ENCODE results near the gene ABCA8.

Gene ABCA8

DNA sequence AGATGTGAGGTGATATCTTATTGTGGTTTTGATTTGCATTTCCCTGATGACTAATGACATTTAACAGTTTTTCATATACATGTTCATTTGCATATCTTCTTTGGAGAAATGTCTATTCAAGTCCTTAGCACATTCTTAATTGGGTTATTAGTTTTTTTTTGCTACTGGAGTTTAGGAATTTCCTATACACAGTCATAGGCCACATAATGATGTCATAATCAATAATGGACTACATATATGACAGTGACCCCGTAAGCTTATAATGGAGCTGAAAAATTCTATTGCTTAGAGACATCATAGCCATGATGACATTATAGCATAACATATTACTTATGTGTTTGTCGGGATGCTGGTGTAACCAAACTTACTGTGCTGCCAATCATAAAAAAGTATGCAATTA is 83.7 kb downstream of the ABCA8 start:
- Histone ChIP-seq H3K79me2 (ENCODE audit: low read length) (no peaks in the 10 kb centered on the region), H3K27ac (ENCODE audit: low read length) (no peak overlapping the region), H2AFZ (ENCODE audit: low read length) (no peak overlapping the region), H3K36me3 (replicated peaks; ENCODE audit: insufficient read depth, low read length) (no peaks in the 10 kb centered on the region), H3K9me2 (replicated peaks; ENCODE audit: insufficient read depth, low read length) (no peaks in the 10 kb centered on the region), H3K4me3 (ENCODE audit: low read length) (no peak overlapping the region), H3K9me3 (replicated peaks; ENCODE audit: insufficient read depth, low read length) (no peaks in the 10 kb centered on the region), H3K27me3 (replicated peaks; ENCODE audit: insufficient read depth, low read length) (no peaks in the 10 kb centered on the region), H3K4me2 (ENCODE audit: low read depth, low read length) (no peak overlapping the region), H3K4me1 (ENCODE audit: low read length) (no peaks in the 10 kb centered on the region), H3K9ac (ENCODE audit: low read length) (no peak overlapping the region), H3F3A (ENCODE audit: insufficient read depth, low read length) (no peaks in the 10 kb centered on the region), H4K20me1 (ENCODE audit: insufficient read depth, low read length) (no peaks in the 10 kb centered on the region)
- no peak for DNase-seq
- TF ChIP-seq CTCF (IDR thresholded peaks at IDR 0.05; ENCODE audit: low read length) (no peak), EZH2phosphoT487 (IDR thresholded peaks at IDR 0.05; ENCODE audit: low read length) (no peak), EZH2 (optimal IDR thresholded peaks at IDR 0.05; ENCODE audit: low read depth, low read length) (no peak)

DNA sequence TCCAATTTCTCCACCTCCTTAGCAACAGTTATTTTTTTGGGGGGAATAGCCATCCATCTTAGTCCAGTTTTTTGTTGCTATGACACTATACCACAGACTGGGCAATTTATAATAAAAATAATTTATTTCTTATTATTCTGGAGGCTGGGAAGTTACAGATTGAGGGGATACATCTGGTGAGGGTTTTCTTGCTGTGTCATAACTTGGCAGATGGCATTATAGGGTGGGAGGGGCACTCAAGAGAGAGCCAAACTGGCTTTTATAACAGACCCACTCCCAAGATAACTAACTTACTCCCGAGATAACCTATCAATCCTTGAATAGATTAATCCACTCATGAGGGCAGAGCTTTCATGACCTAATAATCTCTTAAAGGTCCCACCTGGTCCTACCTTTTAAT is 84.2 kb downstream of the ABCA8 start:
- H3K9me3 ChIP-seq (replicated peaks; ENCODE audit: insufficient read depth, low read length), result no peaks in the 10 kb centered on the region
- no peak overlapping the region for H2AFZ ChIP-seq (ENCODE audit: low read length)
- DNase-seq, result no peak
- H3K27ac ChIP-seq (ENCODE audit: low read length), result no peak overlapping the region
- no peaks in the 10 kb centered on the region for H4K20me1 ChIP-seq (ENCODE audit: insufficient read depth, low read length)
- no peak overlapping the region for H3K4me2 ChIP-seq (ENCODE audit: low read depth, low read length)
- no peak for TF ChIP-seq EZH2phosphoT487 (IDR thresholded peaks at IDR 0.05; ENCODE audit: low read length)
- no peak for TF ChIP-seq CTCF (IDR thresholded peaks at IDR 0.05; ENCODE audit: low read length)
- no peak for TF ChIP-seq EZH2 (optimal IDR thresholded peaks at IDR 0.05; ENCODE audit: low read depth, low read length)
- H3K9me2 ChIP-seq (replicated peaks; ENCODE audit: insufficient read depth, low read length), result no peaks in the 10 kb centered on the region
- H3K36me3 ChIP-seq (replicated peaks; ENCODE audit: insufficient read depth, low read length), result no peaks in the 10 kb centered on the region
- H3K27me3 ChIP-seq (replicated peaks; ENCODE audit: insufficient read depth, low read length), result no peaks in the 10 kb centered on the region
- H3K4me3 ChIP-seq (ENCODE audit: low read length), result no peak overlapping the region
- no peaks in the 10 kb centered on the region for H3K79me2 ChIP-seq (ENCODE audit: low read length)
- no peaks in the 10 kb centered on the region for H3K4me1 ChIP-seq (ENCODE audit: low read length)
- H3K9ac ChIP-seq (ENCODE audit: low read length), result no peak overlapping the region
- H3F3A ChIP-seq (ENCODE audit: insufficient read depth, low read length), result no peaks in the 10 kb centered on the region

GRCh38 chr17:68870161-68870826 is 84.9 kb downstream of the ABCA8 start:
- no peak for DNase-seq
- Histone ChIP-seq H3K9ac (ENCODE audit: low read length) (no peak overlapping the region), H3K27ac (ENCODE audit: low read length) (no peak overlapping the region), H3K36me3 (replicated peaks; ENCODE audit: insufficient read depth, low read length) (no peaks in the 10 kb centered on the region), H3K4me2 (ENCODE audit: low read depth, low read length) (no peak overlapping the region), H4K20me1 (ENCODE audit: insufficient read depth, low read length) (no peaks in the 10 kb centered on the region), H3K4me1 (ENCODE audit: low read length) (no peaks in the 10 kb centered on the region), H3K79me2 (ENCODE audit: low read length) (no peaks in the 10 kb centered on the region), H3K27me3 (replicated peaks; ENCODE audit: insufficient read depth, low read length) (no peaks in the 10 kb centered on the region), H3K9me2 (replicated peaks; ENCODE audit: insufficient read depth, low read length) (no peaks in the 10 kb centered on the region), H3K4me3 (ENCODE audit: low read length) (no peak overlapping the region), H3K9me3 (replicated peaks; ENCODE audit: insufficient read depth, low read length) (no peaks in the 10 kb centered on the region), H3F3A (ENCODE audit: insufficient read depth, low read length) (no peaks in the 10 kb centered on the region), H2AFZ (ENCODE audit: low read length) (no peak overlapping the region)
- TF ChIP-seq CTCF (IDR thresholded peaks at IDR 0.05; ENCODE audit: low read length) (no peak), EZH2 (optimal IDR thresholded peaks at IDR 0.05; ENCODE audit: low read depth, low read length) (no peak), EZH2phosphoT487 (IDR thresholded peaks at IDR 0.05; ENCODE audit: low read length) (no peak)
